ENCODE data around the gene PMEL. TPM values are rescaled to one million over a fixed set of nuclear protein-coding genes. Genes with fewer than 3 reads are reported as not detected.
"Not testable (repeated sequence)": the region's sequence is repeated elsewhere in the genome, so short reads cannot be mapped to it uniquely, and the experiment has no call there.

Gene PMEL
- 1 to 10 TPM; 3.1 to 5.3 (median 3.4) TPM for polyA plus RNA-seq (ENCODE audit: insufficient read length in 3 of 3)
- long read RNA-seq, donor 1, partial matches to known transcripts = 106 of 130 reads
- long read RNA-seq, donor 1, other reads (novel, unspliced or antisense) = 24 of 130 reads
- long read RNA-seq, donor 2 = 0 reads
- long read RNA-seq, donor 3, partial matches to known transcripts = 206 of 262 reads
- long read RNA-seq, donor 3, other reads (novel, unspliced or antisense) = 55 of 262 reads
- long read RNA-seq, donor 4, partial matches to known transcripts = 6 of 8 reads
- long read RNA-seq, donor 4, other reads (novel, unspliced or antisense) = 0 of 8 reads
- long read RNA-seq, donor 5 = 0 reads
- long read RNA-seq, donor 6, partial matches to known transcripts = 124 of 165 reads
- long read RNA-seq, donor 6, other reads (novel, unspliced or antisense) = 41 of 165 reads
- long read RNA-seq, donor 7, partial matches to known transcripts = 192 of 222 reads
- long read RNA-seq, donor 7, other reads (novel, unspliced or antisense) = 30 of 222 reads
- long read RNA-seq, donor 8, partial matches to known transcripts = 6 of 18 reads
- long read RNA-seq, donor 8, other reads (novel, unspliced or antisense) = 11 of 18 reads
- long read RNA-seq, donor 9 = 0 reads
- long read RNA-seq, donor 10 = 0 reads
- long read RNA-seq, donor 11 = 0 reads
- long read RNA-seq, donor 12, partial matches to known transcripts = 5 of 5 reads
- long read RNA-seq, donor 12, other reads (novel, unspliced or antisense) = 0 of 5 reads
- long read RNA-seq, donor 13 = 0 reads
- long read RNA-seq, donor 14, partial matches to known transcripts = 15 of 17 reads
- long read RNA-seq, donor 14, other reads (novel, unspliced or antisense) = 0 of 17 reads
- long read RNA-seq, donor 15 = 0 reads
- long read RNA-seq, donor 16, partial matches to known transcripts = 394 of 537 reads
- long read RNA-seq, donor 16, other reads (novel, unspliced or antisense) = 142 of 537 reads

- peak in 3 of 11 donors; percentile 16 to 28 (median 27) for DNase-seq (ENCODE audit: extremely low read depth in 1 of 11, low read depth in 9 of 11, low spot score in 4 of 11)
Measured at GRCh38 chr12:55965941-55966407, at the start of gene PMEL. PMEL (minus strand) TSS chr12:55966042; CDS start chr12:55966011, 31 bp downstream.

- DNase-seq (ENCODE audit: extremely low read depth in 1 of 11, low read depth in 9 of 11, low spot score in 4 of 11) = peak in 6 of 11 donors; percentile 48 to 77 (median 64)
Measured at GRCh38 chr12:56014205-56014604, 48.4 kb upstream of the PMEL start.

- DNase-seq (ENCODE audit: extremely low read depth in 1 of 11, low read depth in 9 of 11, low spot score in 4 of 11) = no peak
Measured at GRCh38 chr12:56013482-56013881, 47.6 kb upstream of the PMEL start.

- DNase-seq (ENCODE audit: extremely low read depth in 1 of 11, low read depth in 9 of 11, low spot score in 4 of 11) = no peak
Measured at GRCh38 chr12:56011509-56012090, 45.8 kb upstream of the PMEL start.

- DNase-seq (ENCODE audit: extremely low read depth in 1 of 11, low read depth in 9 of 11, low spot score in 4 of 11) = no peak
Measured at GRCh38 chr12:56010111-56010570, 44.3 kb upstream of the PMEL start.

GRCh38 chr12:56007564-56008559, 42.0 kb upstream of the PMEL start:
- peak in 8 of 11 donors; percentile 51 to 71 (median 62) for DNase-seq (ENCODE audit: extremely low read depth in 1 of 11, low read depth in 9 of 11, low spot score in 4 of 11)

GRCh38 chr12:56004211-56004610, 38.4 kb upstream of the PMEL start:
- no peak for DNase-seq (ENCODE audit: extremely low read depth in 1 of 11, low read depth in 9 of 11, low spot score in 4 of 11)

GRCh38 chr12:56003376-56003775, 37.5 kb upstream of the PMEL start:
- DNase-seq (ENCODE audit: extremely low read depth in 1 of 11, low read depth in 9 of 11, low spot score in 4 of 11) = not testable (repeated sequence)

- DNase-seq (ENCODE audit: extremely low read depth in 1 of 11, low read depth in 9 of 11, low spot score in 4 of 11) = no peak
Measured at GRCh38 chr12:56001487-56002100, 35.8 kb upstream of the PMEL start.

- DNase-seq (ENCODE audit: extremely low read depth in 1 of 11, low read depth in 9 of 11, low spot score in 4 of 11) = not testable (repeated sequence)
Measured at GRCh38 chr12:55999999-56000540, 34.2 kb upstream of the PMEL start.

- not testable (repeated sequence) for DNase-seq (ENCODE audit: extremely low read depth in 1 of 11, low read depth in 9 of 11, low spot score in 4 of 11)
Measured at GRCh38 chr12:55999522-55999921, 33.7 kb upstream of the PMEL start.

GRCh38 chr12:55997535-55997859, 31.7 kb upstream of the PMEL start:
- DNase-seq (ENCODE audit: extremely low read depth in 1 of 11, low read depth in 9 of 11, low spot score in 4 of 11) = no peak

- peak; percentile 81 to 98 (median 94) for DNase-seq (ENCODE audit: extremely low read depth in 1 of 11, low read depth in 9 of 11, low spot score in 4 of 11)
Measured at GRCh38 chr12:55996715-55997534, 31.1 kb upstream of the PMEL start, which contains the start of gene SUOX. SUOX (plus strand) TSS chr12:55997276; CDS start chr12:56002222, 4,946 bp downstream.

- DNase-seq (ENCODE audit: extremely low read depth in 1 of 11, low read depth in 9 of 11, low spot score in 4 of 11) = peak in 5 of 11 donors; percentile 52 to 75 (median 65)
Measured at GRCh38 chr12:55996201-55996714, 30.4 kb upstream of the PMEL start.

- DNase-seq (ENCODE audit: extremely low read depth in 1 of 11, low read depth in 9 of 11, low spot score in 4 of 11) = no peak
Measured at GRCh38 chr12:55995366-55995765, 29.5 kb upstream of the PMEL start.

GRCh38 chr12:55993230-55993853, 27.5 kb upstream of the PMEL start:
- no peak for DNase-seq (ENCODE audit: extremely low read depth in 1 of 11, low read depth in 9 of 11, low spot score in 4 of 11)
